Omental fat pad (tissue), 4 donors: ENCODE measurements around the gene DKK2. TPM values are rescaled to one million over a fixed set of nuclear protein-coding genes. Genes with fewer than 3 reads are reported as not detected.

ENCODE experiments used
- ATAC-seq: fragments of 150-250 bp; one replicate; pipeline ENCODE4 v1.9.1; 2016; ENCODE audit warnings: mild to moderate bottlenecking, moderate library complexity; ENCODE audit not compliant: low FRiP score
- DNase-seq: peaks from one replicate; pipeline ENCODE4 v3.0.0-alpha.2; 2019; ENCODE audit warnings: low spot score
- total RNA-seq, 4 donors: library from RNA; depleted of rRNA; stranded (reverse); fragments of >200 nt; gene quantifications; one replicate each; pipeline ENCODE4 v1.1.0, GENCODE V29; 2016
- TF ChIP-seq, protein P1 (sequence below), 3 donors: fragments of 450-650 bp; IDR thresholded peaks; one replicate each; pipeline ENCODE4 v1.5.1; 2016 to 2017; ENCODE audit warnings: antibody characterized with exemption in 3 of 3, mild to moderate bottlenecking in 3 of 3, moderate library complexity in 2 of 3

Gene DKK2
- total RNA-seq, 4 donors from 2014 or later = 0.28 to 1.3 (median 0.67) TPM

- no peak for DNase-seq
- no peak for ATAC-seq
- TF ChIP-seq, protein P1, sequence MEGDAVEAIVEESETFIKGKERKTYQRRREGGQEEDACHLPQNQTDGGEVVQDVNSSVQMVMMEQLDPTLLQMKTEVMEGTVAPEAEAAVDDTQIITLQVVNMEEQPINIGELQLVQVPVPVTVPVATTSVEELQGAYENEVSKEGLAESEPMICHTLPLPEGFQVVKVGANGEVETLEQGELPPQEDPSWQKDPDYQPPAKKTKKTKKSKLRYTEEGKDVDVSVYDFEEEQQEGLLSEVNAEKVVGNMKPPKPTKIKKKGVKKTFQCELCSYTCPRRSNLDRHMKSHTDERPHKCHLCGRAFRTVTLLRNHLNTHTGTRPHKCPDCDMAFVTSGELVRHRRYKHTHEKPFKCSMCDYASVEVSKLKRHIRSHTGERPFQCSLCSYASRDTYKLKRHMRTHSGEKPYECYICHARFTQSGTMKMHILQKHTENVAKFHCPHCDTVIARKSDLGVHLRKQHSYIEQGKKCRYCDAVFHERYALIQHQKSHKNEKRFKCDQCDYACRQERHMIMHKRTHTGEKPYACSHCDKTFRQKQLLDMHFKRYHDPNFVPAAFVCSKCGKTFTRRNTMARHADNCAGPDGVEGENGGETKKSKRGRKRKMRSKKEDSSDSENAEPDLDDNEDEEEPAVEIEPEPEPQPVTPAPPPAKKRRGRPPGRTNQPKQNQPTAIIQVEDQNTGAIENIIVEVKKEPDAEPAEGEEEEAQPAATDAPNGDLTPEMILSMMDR (IDR thresholded peaks at IDR 0.05) = no peak
These were observed 30.5 kb upstream of the DKK2 start for GRCh38 chr4:107066621-107067020.

DNA sequence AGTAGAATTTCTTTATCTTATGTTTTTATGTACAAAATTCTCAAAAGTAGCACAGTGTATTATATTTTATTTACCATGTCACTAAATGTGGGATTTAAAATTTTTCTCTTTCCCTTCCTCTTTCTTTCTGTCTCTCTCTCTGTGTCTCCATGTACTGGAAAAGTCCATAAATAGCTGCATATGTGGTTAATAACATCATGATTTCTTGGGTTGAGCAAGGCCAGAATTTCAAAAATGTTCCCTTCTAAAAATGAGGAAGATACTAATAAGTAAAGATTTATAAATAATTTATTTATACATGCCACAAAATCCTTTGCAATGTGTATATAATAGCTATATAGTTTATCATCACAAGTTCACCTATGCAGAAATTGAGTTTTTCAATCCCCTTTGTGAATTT, 29.1 kb upstream of the DKK2 start:
- no peak for DNase-seq
- TF ChIP-seq, protein P1 (IDR thresholded peaks at IDR 0.05) = no peak
- ATAC-seq = no peak

- ATAC-seq (no peak), DNase-seq (no peak)
- TF ChIP-seq, protein P1 (IDR thresholded peaks at IDR 0.05) = no peak
These were observed 24.3 kb upstream of the DKK2 start for GRCh38 chr4:107060388-107060787.

- no peak for DNase-seq
- no peak for ATAC-seq
- TF ChIP-seq, protein P1 (IDR thresholded peaks at IDR 0.05) = no peak
These were observed 22.7 kb upstream of the DKK2 start for GRCh38 chr4:107058828-107059227.

GRCh38 chr4:107050525-107051135, 14.5 kb upstream of the DKK2 start:
- TF ChIP-seq, protein P1 (IDR thresholded peaks at IDR 0.05) = no peak
- no peak for ATAC-seq

GRCh38 chr4:107046261-107046660, 10.1 kb upstream of the DKK2 start:
- DNase-seq = no peak
- no peak for ATAC-seq
- TF ChIP-seq, protein P1 (IDR thresholded peaks at IDR 0.05) = no peak

More at GRCh38 chr4:107050525-107051135, 14.5 kb upstream of the DKK2 start:
- DNase-seq = no peak

DNA sequence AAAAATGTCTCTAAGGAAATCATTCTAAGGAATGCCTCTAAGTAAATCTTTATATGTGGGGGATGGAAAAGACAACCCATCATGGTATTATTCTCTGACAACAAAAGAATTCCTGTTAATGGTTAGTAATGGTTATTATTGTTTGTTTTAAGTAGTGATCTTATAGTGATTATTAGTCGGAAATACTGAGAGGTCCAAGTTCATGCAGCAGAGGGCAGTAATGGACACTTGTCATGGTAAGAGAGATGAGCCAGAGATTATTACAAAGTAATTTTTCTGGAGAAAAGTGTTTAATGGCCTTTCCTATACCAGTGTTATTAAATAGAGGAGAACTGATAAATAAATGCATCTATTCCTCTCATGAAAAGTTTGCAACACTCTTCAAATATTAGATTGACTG, 8.1 kb upstream of the DKK2 start:
- DNase-seq (no peak), ATAC-seq (no peak)
- TF ChIP-seq, protein P1 (IDR thresholded peaks at IDR 0.05) = no peak
